ENCODE measurements around the gene CCL13. TPM values are rescaled to one million over a fixed set of nuclear protein-coding genes. Genes with fewer than 3 reads are reported as not detected.
A peak's percentile ranks its signal among the peaks of the same experiment; 100 is the strongest.

CCL13 gene
- total RNA-seq, 4 donors from 2014 or later, result 1.9 to 79.2 (median 2.9) TPM; not detected in 1

GRCh38 chr17:34378664-34379101, 22.4 kb downstream of the CCL13 start:
- DNase-seq, result peak in 2 of 3 donors; percentile 55 to 57
- H3K27ac ChIP-seq, result no peak overlapping the region

GRCh38 chr17:34379868-34380267, 23.6 kb downstream of the CCL13 start:
- Histone ChIP-seq H3K9me3 (no peaks in the 10 kb centered on the region), H3K4me3 (no peak overlapping the region), H3K36me3 (no peaks in the 10 kb centered on the region), H3K27ac (no peak overlapping the region), H3K4me1 (no peaks in the 10 kb centered on the region), H3K27me3 (no peaks in the 10 kb centered on the region)
- no peak for DNase-seq
- TF ChIP-seq CTCF (IDR thresholded peaks at IDR 0.05) (no peak), POLR2A (IDR thresholded peaks at IDR 0.05) (no peak)

More at GRCh38 chr17:34378664-34379101, 22.4 kb downstream of the CCL13 start:
- H3K9me3 ChIP-seq, result no peaks in the 10 kb centered on the region
- no peaks in the 10 kb centered on the region for H3K4me1 ChIP-seq
- H3K27me3 ChIP-seq, result no peaks in the 10 kb centered on the region
- TF ChIP-seq POLR2A (IDR thresholded peaks at IDR 0.05) (no peak), CTCF (IDR thresholded peaks at IDR 0.05) (no peak)
- no peak overlapping the region for H3K4me3 ChIP-seq
- H3K36me3 ChIP-seq, result no peaks in the 10 kb centered on the region

GRCh38 chr17:34382621-34383124, 26.4 kb downstream of the CCL13 start:
- Histone ChIP-seq H3K4me3 (no peak overlapping the region), H3K36me3 (no peaks in the 10 kb centered on the region), H3K9me3 (no peaks in the 10 kb centered on the region), H3K27ac (no peak overlapping the region), H3K4me1 (no peaks in the 10 kb centered on the region), H3K27me3 (no peaks in the 10 kb centered on the region)
- no peak for DNase-seq
- TF ChIP-seq CTCF (IDR thresholded peaks at IDR 0.05), result no peak
- TF ChIP-seq POLR2A (IDR thresholded peaks at IDR 0.05), result no peak

GRCh38 chr17:34383216-34383615, 26.9 kb downstream of the CCL13 start:
- Histone ChIP-seq H3K27me3 (no peaks in the 10 kb centered on the region), H3K27ac (no peak overlapping the region), H3K4me3 (no peak overlapping the region), H3K36me3 (no peaks in the 10 kb centered on the region), H3K9me3 (no peaks in the 10 kb centered on the region), H3K4me1 (no peaks in the 10 kb centered on the region)
- no peak for DNase-seq
- TF ChIP-seq CTCF (IDR thresholded peaks at IDR 0.05) (no peak), POLR2A (IDR thresholded peaks at IDR 0.05) (no peak)

GRCh38 chr17:34384271-34384670, 28.0 kb downstream of the CCL13 start:
- no peak for TF ChIP-seq CTCF (IDR thresholded peaks at IDR 0.05)
- TF ChIP-seq POLR2A (IDR thresholded peaks at IDR 0.05), result no peak
- Histone ChIP-seq H3K36me3 (no peaks in the 10 kb centered on the region), H3K4me1 (no peaks in the 10 kb centered on the region), H3K27ac (no peak overlapping the region), H3K27me3 (no peaks in the 10 kb centered on the region), H3K9me3 (no peaks in the 10 kb centered on the region), H3K4me3 (no peak overlapping the region)
- no peak for DNase-seq
